ENCODE results near the gene TLR4.

- TF ChIP-seq CTCF (IDR thresholded peaks at IDR 0.05) (no peak), POLR2A (IDR thresholded peaks at IDR 0.05) (no peak)
Observed at GRCh38 chr9:117672369-117672768, 31.8 kb upstream of the TLR4 start.
